GM23338 (cell line): ENCODE data around the gene SND1.

ENCODE experiments used
- CREB1 ChIP-seq: fragments of 250-450 bp; sonication (Bioruptor Pico); IDR thresholded peaks from 2 replicates; pipeline ENCODE4 v1.5.0; 2020; ENCODE audit warnings: low read depth, mild to moderate bottlenecking, moderate library complexity
- EZH2 ChIP-seq: fragments of 200-600 bp; sonication (generic); IDR thresholded peaks from one replicate; pipeline ENCODE4 v1.8.0; 2017; ENCODE audit warnings: antibody characterized with exemption, mild to moderate bottlenecking, low read depth; ENCODE audit not compliant: unreplicated experiment
- EZH2phosphoT487 ChIP-seq: fragments of 200-600 bp; sonication (generic); IDR thresholded peaks from one replicate; pipeline ENCODE4 v1.8.1; 2018; ENCODE audit warnings: antibody characterized with exemption; ENCODE audit not compliant: unreplicated experiment
- STAT1 ChIP-seq: IDR thresholded peaks from one replicate; pipeline ENCODE4 v1.6.1; 2016; ENCODE audit warnings: antibody characterized with exemption; ENCODE audit not compliant: unreplicated experiment
- TF ChIP-seq, protein P1 (sequence below): IDR thresholded peaks from 2 replicates; pipeline ENCODE4 v1.6.1; 2016; ENCODE audit warnings: antibody characterized with exemption
- TF ChIP-seq, protein P2 (sequence below), 2 experiments: fragments of 200-600 bp in 1 of 2; sonication (generic) in 1 of 2; conservative IDR thresholded peaks; 2 replicates each; pipeline versions ENCODE4 v1.5.1 to v1.6.1; 2016 to 2017; ENCODE audit warnings: antibody characterized with exemption in 2 of 2, low read depth in 2 of 2, mild to moderate bottlenecking in 2 of 2, moderate library complexity in 1 of 2
- TF ChIP-seq, protein P3 (sequence below): IDR thresholded peaks from one replicate; pipeline ENCODE4 v1.6.1; 2018; ENCODE audit warnings: antibody characterized with exemption; ENCODE audit not compliant: unreplicated experiment

DNA sequence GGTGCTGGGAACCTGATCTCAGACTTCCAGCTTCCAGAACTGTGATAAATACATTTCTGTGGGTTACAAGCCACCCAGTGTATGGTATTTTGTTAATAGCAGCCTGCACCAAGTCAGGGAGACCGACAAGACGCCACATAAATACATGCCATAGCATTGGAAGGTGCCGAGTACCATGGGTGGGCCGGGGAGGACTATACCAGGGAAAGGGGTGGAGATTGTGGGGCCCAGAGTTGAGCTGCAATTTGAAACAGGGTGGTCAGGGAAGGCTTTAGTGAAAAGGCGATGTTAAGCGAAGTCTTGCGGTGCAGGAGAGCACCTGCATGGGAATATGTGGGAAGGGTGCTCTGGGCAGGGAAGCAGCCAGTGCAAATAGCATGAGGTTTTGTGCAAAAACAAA lies 468.1 kb downstream of the SND1 start:
- TF ChIP-seq, protein P1, sequence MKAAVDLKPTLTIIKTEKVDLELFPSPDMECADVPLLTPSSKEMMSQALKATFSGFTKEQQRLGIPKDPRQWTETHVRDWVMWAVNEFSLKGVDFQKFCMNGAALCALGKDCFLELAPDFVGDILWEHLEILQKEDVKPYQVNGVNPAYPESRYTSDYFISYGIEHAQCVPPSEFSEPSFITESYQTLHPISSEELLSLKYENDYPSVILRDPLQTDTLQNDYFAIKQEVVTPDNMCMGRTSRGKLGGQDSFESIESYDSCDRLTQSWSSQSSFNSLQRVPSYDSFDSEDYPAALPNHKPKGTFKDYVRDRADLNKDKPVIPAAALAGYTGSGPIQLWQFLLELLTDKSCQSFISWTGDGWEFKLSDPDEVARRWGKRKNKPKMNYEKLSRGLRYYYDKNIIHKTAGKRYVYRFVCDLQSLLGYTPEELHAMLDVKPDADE, result no peak
- no peak for TF ChIP-seq STAT1
- TF ChIP-seq, protein P2, sequence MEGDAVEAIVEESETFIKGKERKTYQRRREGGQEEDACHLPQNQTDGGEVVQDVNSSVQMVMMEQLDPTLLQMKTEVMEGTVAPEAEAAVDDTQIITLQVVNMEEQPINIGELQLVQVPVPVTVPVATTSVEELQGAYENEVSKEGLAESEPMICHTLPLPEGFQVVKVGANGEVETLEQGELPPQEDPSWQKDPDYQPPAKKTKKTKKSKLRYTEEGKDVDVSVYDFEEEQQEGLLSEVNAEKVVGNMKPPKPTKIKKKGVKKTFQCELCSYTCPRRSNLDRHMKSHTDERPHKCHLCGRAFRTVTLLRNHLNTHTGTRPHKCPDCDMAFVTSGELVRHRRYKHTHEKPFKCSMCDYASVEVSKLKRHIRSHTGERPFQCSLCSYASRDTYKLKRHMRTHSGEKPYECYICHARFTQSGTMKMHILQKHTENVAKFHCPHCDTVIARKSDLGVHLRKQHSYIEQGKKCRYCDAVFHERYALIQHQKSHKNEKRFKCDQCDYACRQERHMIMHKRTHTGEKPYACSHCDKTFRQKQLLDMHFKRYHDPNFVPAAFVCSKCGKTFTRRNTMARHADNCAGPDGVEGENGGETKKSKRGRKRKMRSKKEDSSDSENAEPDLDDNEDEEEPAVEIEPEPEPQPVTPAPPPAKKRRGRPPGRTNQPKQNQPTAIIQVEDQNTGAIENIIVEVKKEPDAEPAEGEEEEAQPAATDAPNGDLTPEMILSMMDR (conservative IDR thresholded peaks at IDR 0.05; ENCODE audit: low read depth in 2 of 2), result no peak
- TF ChIP-seq EZH2, result no peak
- TF ChIP-seq, protein P3, sequence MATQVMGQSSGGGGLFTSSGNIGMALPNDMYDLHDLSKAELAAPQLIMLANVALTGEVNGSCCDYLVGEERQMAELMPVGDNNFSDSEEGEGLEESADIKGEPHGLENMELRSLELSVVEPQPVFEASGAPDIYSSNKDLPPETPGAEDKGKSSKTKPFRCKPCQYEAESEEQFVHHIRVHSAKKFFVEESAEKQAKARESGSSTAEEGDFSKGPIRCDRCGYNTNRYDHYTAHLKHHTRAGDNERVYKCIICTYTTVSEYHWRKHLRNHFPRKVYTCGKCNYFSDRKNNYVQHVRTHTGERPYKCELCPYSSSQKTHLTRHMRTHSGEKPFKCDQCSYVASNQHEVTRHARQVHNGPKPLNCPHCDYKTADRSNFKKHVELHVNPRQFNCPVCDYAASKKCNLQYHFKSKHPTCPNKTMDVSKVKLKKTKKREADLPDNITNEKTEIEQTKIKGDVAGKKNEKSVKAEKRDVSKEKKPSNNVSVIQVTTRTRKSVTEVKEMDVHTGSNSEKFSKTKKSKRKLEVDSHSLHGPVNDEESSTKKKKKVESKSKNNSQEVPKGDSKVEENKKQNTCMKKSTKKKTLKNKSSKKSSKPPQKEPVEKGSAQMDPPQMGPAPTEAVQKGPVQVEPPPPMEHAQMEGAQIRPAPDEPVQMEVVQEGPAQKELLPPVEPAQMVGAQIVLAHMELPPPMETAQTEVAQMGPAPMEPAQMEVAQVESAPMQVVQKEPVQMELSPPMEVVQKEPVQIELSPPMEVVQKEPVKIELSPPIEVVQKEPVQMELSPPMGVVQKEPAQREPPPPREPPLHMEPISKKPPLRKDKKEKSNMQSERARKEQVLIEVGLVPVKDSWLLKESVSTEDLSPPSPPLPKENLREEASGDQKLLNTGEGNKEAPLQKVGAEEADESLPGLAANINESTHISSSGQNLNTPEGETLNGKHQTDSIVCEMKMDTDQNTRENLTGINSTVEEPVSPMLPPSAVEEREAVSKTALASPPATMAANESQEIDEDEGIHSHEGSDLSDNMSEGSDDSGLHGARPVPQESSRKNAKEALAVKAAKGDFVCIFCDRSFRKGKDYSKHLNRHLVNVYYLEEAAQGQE, result no peak
- TF ChIP-seq CREB1 (CRISPR knock-in tag), result no peak
- TF ChIP-seq EZH2phosphoT487, result no peak
